HCT116 (cell line): ENCODE results near the gene SNF8.

ENCODE experiments used
- ATF3 ChIP-seq: IDR thresholded peaks from 2 replicates; pipeline ENCODE4 v1.6.1; 2012
- CBX3 ChIP-seq: IDR thresholded peaks from 2 replicates; pipeline ENCODE4 v1.6.1; 2012; ENCODE audit warnings: low read depth
- CEBPB ChIP-seq: IDR thresholded peaks from 2 replicates; pipeline ENCODE4 v1.6.1; 2012; ENCODE audit warnings: low read depth
- CTCF ChIP-seq, 3 experiments: fragments of 200-600 bp in 1 of 3; sonication (generic) in 1 of 3; IDR thresholded peaks in 2 of 3; conservative IDR thresholded peaks in 1 of 3; 2 replicates each; pipeline ENCODE4 v1.5.1; 2012 to 2017; ENCODE audit warnings: low read depth in 2 of 3, low read length in 2 of 3, antibody characterized with exemption in 1 of 3, borderline replicate concordance in 1 of 3, control low read depth in 1 of 3, mild to moderate bottlenecking in 1 of 3, mixed read lengths in 1 of 3, mixed run types in 1 of 3, moderate library complexity in 1 of 3; ENCODE audit not compliant: insufficient read depth in 1 of 3
- EZH2 ChIP-seq: fragments of 200-600 bp; sonication (generic); IDR thresholded peaks from 2 replicates; pipeline ENCODE4 v1.6.1; 2017; ENCODE audit warnings: antibody characterized with exemption, mixed run types
- EZH2phosphoT487 ChIP-seq: fragments of 200-600 bp; IDR thresholded peaks from 2 replicates; pipeline ENCODE4 v1.6.1; 2018; ENCODE audit warnings: antibody characterized with exemption, borderline replicate concordance
- POLR2A ChIP-seq: IDR thresholded peaks from 2 replicates; pipeline ENCODE4 v1.7.0; 2011; ENCODE audit warnings: borderline replicate concordance; ENCODE audit not compliant: insufficient read depth, insufficient read length; ENCODE audit errors: extremely low read depth
- POLR2AphosphoS5 ChIP-seq: IDR thresholded peaks from 2 replicates; pipeline ENCODE4 v1.6.1; 2011; ENCODE audit warnings: mild to moderate bottlenecking, low read depth, low read length, moderate library complexity
- RAD21 ChIP-seq: IDR thresholded peaks from 2 replicates; pipeline ENCODE4 v1.6.1; 2012; ENCODE audit warnings: low read depth, mild to moderate bottlenecking
- REST ChIP-seq: IDR thresholded peaks from 2 replicates; pipeline ENCODE4 v1.6.1; 2012; ENCODE audit warnings: low read depth
- YY1 ChIP-seq: IDR thresholded peaks from 2 replicates; pipeline ENCODE4 v1.6.1; 2011; ENCODE audit warnings: low read length, low read depth, moderate library complexity, mild to moderate bottlenecking; ENCODE audit not compliant: insufficient replicate concordance; ENCODE audit errors: extremely low read depth

- TF ChIP-seq ATF3: no peak
- TF ChIP-seq CTCF (IDR thresholded peaks at IDR 0.05 in 2 of 3, conservative IDR thresholded peaks at IDR 0.05 in 1 of 3; ENCODE audit: borderline replicate concordance in 1 of 3, insufficient read depth in 1 of 3, low read depth in 2 of 3, low read length in 2 of 3): no peak
- TF ChIP-seq EZH2phosphoT487: no peak
- TF ChIP-seq POLR2A: no peak
- TF ChIP-seq REST: no peak
- TF ChIP-seq CEBPB: no peak
- TF ChIP-seq RAD21: no peak
- peak; percentile 17; the same call in 1 of the 2 replicates for TF ChIP-seq POLR2AphosphoS5
- TF ChIP-seq EZH2: no peak
- TF ChIP-seq YY1: no peak
- TF ChIP-seq CBX3: no peak
These were observed 15.5 kb downstream of the SNF8 start for GRCh38 chr17:48928876-48929811.
